ENCODE measurements around the gene EIF1B. TPM values are rescaled to one million over a fixed set of nuclear protein-coding genes. Genes with fewer than 3 reads are reported as not detected.
A peak's percentile ranks its signal among the peaks of the same experiment; 100 is the strongest.
"Not testable (repeated sequence)": the region's sequence is repeated elsewhere in the genome, so short reads cannot be mapped to it uniquely, and the experiment has no call there.

The EIF1B gene
- 10 to 100 TPM; 35.1 to 38.3 TPM for total RNA-seq

GRCh38 chr3:40309418-40309924 lies at the start of gene EIF1B:
Gene EIF1B, plus strand, starts transcription at chr3:40309707. Its CDS starts 235 bp downstream, at chr3:40309942.
- H3K27me3 Mint-ChIP-seq = no peaks in the 10 kb centered on the region
- H3K4me1 Mint-ChIP-seq = peaks cover 20% of the 10 kb centered on the region
- POLR2A ChIA-PET = interaction anchor here (0.6 to 2.6 kb wide), 8 partner anchors 12 to 890 kb away, joined by 3 to 10 read pairs (median 5); partner anchors contain the start of genes CTNNB1, RPL14, ZNF619 and ZNF620
- no peaks in the 10 kb centered on the region for H3K9me3 Mint-ChIP-seq
- ATAC-seq (ENCODE audit: low read depth) (peak; percentile 90), DNase-seq (peak; percentile 98)
- H3K36me3 Mint-ChIP-seq = peaks cover 13% of the 10 kb centered on the region
- peak within 1 kb of the TSS; percentile 100 for H3K4me3 Mint-ChIP-seq
- H3K27ac Mint-ChIP-seq = peak within 1 kb of the TSS; percentile 94

GRCh38 chr3:40262331-40262730 lies 47.2 kb upstream of the EIF1B start:
- ATAC-seq (ENCODE audit: low read depth) = no peak
- POLR2A ChIA-PET = no interaction called here
- DNase-seq = no peak
- Mint-ChIP-seq H3K4me1 (no peaks in the 10 kb centered on the region), H3K36me3 (no peaks in the 10 kb centered on the region), H3K27me3 (no peaks in the 10 kb centered on the region), H3K9me3 (no peaks in the 10 kb centered on the region), H3K4me3 (no peak overlapping the region), H3K27ac (no peak overlapping the region)

GRCh38 chr3:40264451-40264850 lies 45.1 kb upstream of the EIF1B start:
- no peaks in the 10 kb centered on the region for H3K36me3 Mint-ChIP-seq
- H3K27ac Mint-ChIP-seq = no peak overlapping the region
- POLR2A ChIA-PET = no interaction called here

GRCh38 chr3:40265181-40265580 lies 44.3 kb upstream of the EIF1B start:
- POLR2A ChIA-PET = no interaction called here
- H3K36me3 Mint-ChIP-seq = no peaks in the 10 kb centered on the region
- DNase-seq = no peak
- no peaks in the 10 kb centered on the region for H3K27me3 Mint-ChIP-seq
- no peaks in the 10 kb centered on the region for H3K4me1 Mint-ChIP-seq
- no peak for ATAC-seq (ENCODE audit: low read depth)
- no peak overlapping the region for H3K4me3 Mint-ChIP-seq
- H3K27ac Mint-ChIP-seq = no peak overlapping the region
- no peaks in the 10 kb centered on the region for H3K9me3 Mint-ChIP-seq

More at GRCh38 chr3:40264451-40264850, 45.1 kb upstream of the EIF1B start:
- ATAC-seq (ENCODE audit: low read depth) (no peak), DNase-seq (no peak)
- Mint-ChIP-seq H3K9me3 (no peaks in the 10 kb centered on the region), H3K27me3 (no peaks in the 10 kb centered on the region), H3K4me3 (no peak overlapping the region), H3K4me1 (no peaks in the 10 kb centered on the region)

- Mint-ChIP-seq H3K27ac (no peak overlapping the region), H3K4me3 (no peak overlapping the region), H3K27me3 (no peaks in the 10 kb centered on the region), H3K4me1 (peaks cover 2% of the 10 kb centered on the region), H3K9me3 (peaks cover 4% of the 10 kb centered on the region), H3K36me3 (no peaks in the 10 kb centered on the region)
- no peak for ATAC-seq (ENCODE audit: low read depth)
- no peak for DNase-seq
- POLR2A ChIA-PET = no interaction called here
These were observed 41.4 kb upstream of the EIF1B start for GRCh38 chr3:40267937-40268724.

GRCh38 chr3:40268802-40269524 lies 40.5 kb upstream of the EIF1B start:
- ATAC-seq (ENCODE audit: low read depth) = no peak
- POLR2A ChIA-PET = no interaction called here
- H3K27ac Mint-ChIP-seq = no peak overlapping the region
- no peak for DNase-seq
- no peak overlapping the region for H3K4me3 Mint-ChIP-seq
- peaks cover 4% of the 10 kb centered on the region for H3K9me3 Mint-ChIP-seq
- no peaks in the 10 kb centered on the region for H3K27me3 Mint-ChIP-seq
- H3K4me1 Mint-ChIP-seq = peaks cover 2% of the 10 kb centered on the region
- no peaks in the 10 kb centered on the region for H3K36me3 Mint-ChIP-seq

GRCh38 chr3:40278791-40279190 lies 30.7 kb upstream of the EIF1B start:
- DNase-seq = no peak
- Mint-ChIP-seq H3K9me3 (no peaks in the 10 kb centered on the region), H3K27me3 (no peaks in the 10 kb centered on the region), H3K36me3 (peaks cover 2% of the 10 kb centered on the region), H3K27ac (no peak overlapping the region), H3K4me1 (peaks cover 1% of the 10 kb centered on the region), H3K4me3 (no peak overlapping the region)
- ATAC-seq (ENCODE audit: low read depth) = no peak
- POLR2A ChIA-PET = no interaction called here

GRCh38 chr3:40281995-40282394 lies 27.5 kb upstream of the EIF1B start:
- H3K36me3 Mint-ChIP-seq = no peaks in the 10 kb centered on the region
- DNase-seq (no peak), ATAC-seq (ENCODE audit: low read depth) (no peak)
- peaks cover 1% of the 10 kb centered on the region for H3K4me1 Mint-ChIP-seq
- no peaks in the 10 kb centered on the region for H3K9me3 Mint-ChIP-seq
- H3K4me3 Mint-ChIP-seq = no peak overlapping the region
- H3K27me3 Mint-ChIP-seq = no peaks in the 10 kb centered on the region
- no peak overlapping the region for H3K27ac Mint-ChIP-seq
- POLR2A ChIA-PET = no interaction called here

GRCh38 chr3:40283057-40283456 lies 26.4 kb upstream of the EIF1B start:
- H3K4me1 Mint-ChIP-seq; ATAC-seq (ENCODE audit: low read depth); H3K27me3 Mint-ChIP-seq; H3K4me3 Mint-ChIP-seq; H3K36me3 Mint-ChIP-seq; DNase-seq; POLR2A ChIA-PET; H3K27ac Mint-ChIP-seq; H3K9me3 Mint-ChIP-seq: not testable (repeated sequence)

GRCh38 chr3:40287248-40287647 lies 22.3 kb upstream of the EIF1B start:
- peaks cover 1% of the 10 kb centered on the region for H3K4me1 Mint-ChIP-seq
- POLR2A ChIA-PET = no interaction called here

GRCh38 chr3:40290396-40290795 lies 19.1 kb upstream of the EIF1B start:
- ATAC-seq (ENCODE audit: low read depth) (no peak), DNase-seq (no peak)
- peaks cover 17% of the 10 kb centered on the region for H3K36me3 Mint-ChIP-seq
- H3K27ac Mint-ChIP-seq = no peak overlapping the region
- peaks cover 1% of the 10 kb centered on the region for H3K4me1 Mint-ChIP-seq
- POLR2A ChIA-PET = no interaction called here
- H3K9me3 Mint-ChIP-seq = peaks cover 6% of the 10 kb centered on the region
- H3K4me3 Mint-ChIP-seq = no peak overlapping the region
- H3K27me3 Mint-ChIP-seq = no peaks in the 10 kb centered on the region

More at GRCh38 chr3:40287248-40287647, 22.3 kb upstream of the EIF1B start:
- DNase-seq = no peak
- no peak for ATAC-seq (ENCODE audit: low read depth)
- H3K4me3 Mint-ChIP-seq = no peak overlapping the region
- peaks cover 11% of the 10 kb centered on the region for H3K36me3 Mint-ChIP-seq
- peaks cover 6% of the 10 kb centered on the region for H3K9me3 Mint-ChIP-seq
- H3K27ac Mint-ChIP-seq = no peak overlapping the region
- H3K27me3 Mint-ChIP-seq = no peaks in the 10 kb centered on the region

GRCh38 chr3:40291471-40291870 lies 18.0 kb upstream of the EIF1B start:
- POLR2A ChIA-PET = no interaction called here
- ATAC-seq (ENCODE audit: low read depth) (no peak), DNase-seq (no peak)
- Mint-ChIP-seq H3K27me3 (no peaks in the 10 kb centered on the region), H3K4me3 (no peak overlapping the region), H3K4me1 (peaks cover 1% of the 10 kb centered on the region), H3K36me3 (peaks cover 17% of the 10 kb centered on the region), H3K27ac (no peak overlapping the region), H3K9me3 (peaks cover 6% of the 10 kb centered on the region)

- H3K4me1 Mint-ChIP-seq = peaks cover 1% of the 10 kb centered on the region
- H3K27me3 Mint-ChIP-seq = no peaks in the 10 kb centered on the region
- POLR2A ChIA-PET = no interaction called here
- DNase-seq (no peak), ATAC-seq (ENCODE audit: low read depth) (no peak)
- no peak overlapping the region for H3K4me3 Mint-ChIP-seq
- H3K9me3 Mint-ChIP-seq = peaks cover 6% of the 10 kb centered on the region
- H3K27ac Mint-ChIP-seq = no peak overlapping the region
- H3K36me3 Mint-ChIP-seq = peaks cover 22% of the 10 kb centered on the region
These were observed 16.7 kb upstream of the EIF1B start for GRCh38 chr3:40292637-40293349.

Data from activated naive CD8-positive, alpha-beta T cell treated with anti-CD3 and anti-CD28 coated beads, Interleukin-2, amount 10 ng/mL, durations not matched to agents 7 days and 5 days (primary cell).